NK-92 (cell line): Measurements from ENCODE around the gene CACNA1F.
A peak's percentile ranks its signal among the peaks of the same experiment; 100 is the strongest.

Experiments used
- DNase-seq: peaks from one replicate; lab custom pipeline; 2025; ENCODE audit not compliant: unreplicated experiment; lab: John Stamatoyannopoulos, UW

Gene CACNA1F

GRCh38 chrX:49199906-49200771 is 33.0 kb downstream of the CACNA1F start, which contains the start of gene SYP:
SYP (minus strand) TSS chrX:49200193; CDS start chrX:49200186, 7 bp downstream.
- DNase-seq: no peak

- no peak for DNase-seq
These were observed 33.9 kb downstream of the CACNA1F start for GRCh38 chrX:49199315-49199595.

GRCh38 chrX:49198540-49199314 is 34.4 kb downstream of the CACNA1F start:
- DNase-seq: no peak

- no peak for DNase-seq
These were observed 35.5 kb downstream of the CACNA1F start for GRCh38 chrX:49197543-49198087.

- no peak for DNase-seq
These were observed 39.6 kb downstream of the CACNA1F start for GRCh38 chrX:49193542-49193964.

GRCh38 chrX:49192722-49193328 is 40.3 kb downstream of the CACNA1F start:
- no peak for DNase-seq

- DNase-seq: no peak
These were observed 41.5 kb downstream of the CACNA1F start for GRCh38 chrX:49191574-49192011.

GRCh38 chrX:49190821-49191573 is 42.1 kb downstream of the CACNA1F start:
- DNase-seq: peak; percentile 10

GRCh38 chrX:49189606-49190005 is 43.5 kb downstream of the CACNA1F start:
- no peak for DNase-seq

- DNase-seq: no peak
These were observed 44.6 kb downstream of the CACNA1F start for GRCh38 chrX:49188468-49189076.

GRCh38 chrX:49187526-49187925 is 45.6 kb downstream of the CACNA1F start:
- DNase-seq: no peak

- DNase-seq: no peak
These were observed 46.1 kb downstream of the CACNA1F start for GRCh38 chrX:49187028-49187394.

- no peak for DNase-seq
These were observed 46.8 kb downstream of the CACNA1F start, which contains the start of gene PRICKLE3 for GRCh38 chrX:49186125-49187027. PRICKLE3 (minus strand) TSS chrX:49186373; CDS start chrX:49186297, 76 bp downstream.

GRCh38 chrX:49184294-49185281 is 48.6 kb downstream of the CACNA1F start:
- DNase-seq: no peak

GRCh38 chrX:49183701-49184281 is 49.3 kb downstream of the CACNA1F start:
- no peak for DNase-seq

GRCh38 chrX:49179358-49179757 is 53.8 kb downstream of the CACNA1F start:
- no peak for DNase-seq

GRCh38 chrX:49178537-49178936 is 54.6 kb downstream of the CACNA1F start:
- no peak for DNase-seq
